SK-N-SH (cell line): ENCODE results near the gene PXMP2. TPM values are rescaled to one million over a fixed set of nuclear protein-coding genes. Genes with fewer than 3 reads are reported as not detected.

Source experiments
- CTCF ChIA-PET: fragments of 300-600, 350-600 bp; formaldehyde crosslinking; extraction: SDS; loops from one replicate; lab custom pipeline; 2021; lab: Yijun Ruan, JAX
- POLR2A ChIA-PET: fragments of 350-600 bp; sonication (Branson Sonifier 250); formaldehyde crosslinking; extraction: SDS; loops from one replicate; lab custom pipeline; 2020; ENCODE audit warnings: antibody characterized with exemption, inconsistent platforms; lab: Yijun Ruan, JAX
- DNase-seq: peaks from one replicate; pipeline ENCODE4 v3.0.0; 2012
- H2AFZ ChIP-seq: fragments of 200-600 bp; sonication (generic); 2 replicates; pipeline ENCODE4 v1.8.1; 2016; ENCODE audit warnings: antibody characterized with exemption, mild to moderate bottlenecking, low read depth
- H3F3A ChIP-seq: fragments of 200-600 bp; sonication (generic); replicated peaks from 2 replicates; pipeline ENCODE3; 2016; ENCODE audit warnings: antibody characterized with exemption, mild to moderate bottlenecking; ENCODE audit not compliant: insufficient read depth
- H3K27ac ChIP-seq, 2 experiments: fragments of 200-500 bp in 1 of 2; fragments of 200-600 bp in 1 of 2; sonication (Bioruptor generic) in 1 of 2; sonication (generic), shearing (Covaris generic) in 1 of 2; 2 replicates each; pipeline versions ENCODE4 v1.5.1 to v1.6.1; 2014 to 2016; ENCODE audit warnings: low read depth in 2 of 2, inconsistent platforms in 1 of 2, low read length in 1 of 2, mild to moderate bottlenecking in 1 of 2, mixed read lengths in 1 of 2
- H3K27me3 ChIP-seq: fragments of 200-600 bp; sonication (generic), shearing (Covaris generic); 2 replicates; pipeline ENCODE4 v1.6.1; 2016; ENCODE audit warnings: mixed run types; ENCODE audit not compliant: insufficient read depth
- H3K36me3 ChIP-seq, 2 experiments: fragments of 200-500 bp in 1 of 2; fragments of 200-600 bp in 1 of 2; sonication (Bioruptor generic) in 1 of 2; sonication (generic) in 1 of 2; replicated peaks in 1 of 2; 2 replicates each; pipeline versions ENCODE3 to v1.5.1; 2014 to 2016; ENCODE audit warnings: low read length in 1 of 2, mild to moderate bottlenecking in 1 of 2; ENCODE audit not compliant: insufficient read depth in 2 of 2, control insufficient read depth in 1 of 2
- H3K4me1 ChIP-seq, 2 experiments: fragments of 200-500 bp in 1 of 2; fragments of 200-600 bp in 1 of 2; sonication (Bioruptor generic) in 1 of 2; sonication (generic), shearing (Covaris generic) in 1 of 2; 2 replicates each; pipeline versions ENCODE4 v1.5.1 to v1.6.1; 2014 to 2016; ENCODE audit warnings: low read depth in 1 of 2, low read length in 1 of 2, mixed run types in 1 of 2; ENCODE audit not compliant: insufficient read depth in 2 of 2, control insufficient read depth in 1 of 2
- H3K4me2 ChIP-seq: fragments of 200-600 bp; sonication (generic), shearing (Covaris generic); 2 replicates; pipeline ENCODE4 v1.6.1; 2017; ENCODE audit warnings: mixed run types
- H3K4me3 ChIP-seq, 2 experiments: fragments of 200-500 bp in 1 of 2; fragments of 200-600 bp in 1 of 2; sonication (Bioruptor generic) in 1 of 2; sonication (generic), shearing (Covaris generic) in 1 of 2; 2 replicates each; pipeline versions ENCODE4 v1.5.1 to v1.8.1; 2014 to 2016; ENCODE audit warnings: low read depth in 2 of 2, inconsistent platforms in 1 of 2, low read length in 1 of 2, mild to moderate bottlenecking in 1 of 2, mixed read lengths in 1 of 2, moderate library complexity in 1 of 2
- H3K79me2 ChIP-seq: fragments of 200-600 bp; sonication (generic); 2 replicates; pipeline ENCODE4 v1.8.1; 2017; ENCODE audit warnings: mild to moderate bottlenecking; ENCODE audit not compliant: insufficient read depth
- H3K9ac ChIP-seq: fragments of 200-600 bp; sonication (generic); 2 replicates; pipeline ENCODE4 v1.6.1; 2017; ENCODE audit warnings: mixed run types
- H3K9me2 ChIP-seq: fragments of 200-600 bp; sonication (generic); 2 replicates; pipeline ENCODE4 v1.6.1; 2017; ENCODE audit warnings: mixed run types
- H3K9me3 ChIP-seq: fragments of 200-600 bp; sonication (generic); 2 replicates; pipeline ENCODE4 v1.6.1; 2017; ENCODE audit warnings: mixed run types, mild to moderate bottlenecking, moderate library complexity
- H4K20me1 ChIP-seq: fragments of 200-600 bp; sonication (generic); 2 replicates; pipeline ENCODE4 v1.6.1; 2017; ENCODE audit warnings: mild to moderate bottlenecking, mixed run types; ENCODE audit not compliant: insufficient read depth
- CHD2 ChIP-seq: fragments of 150-350 bp; IDR thresholded peaks from 2 replicates; pipeline ENCODE4 v1.6.1; 2018; ENCODE audit warnings: low read length; ENCODE audit not compliant: partially characterized antibody
- ELF1 ChIP-seq: IDR thresholded peaks from 2 replicates; pipeline ENCODE4 v1.4.0; 2012
- EP300 ChIP-seq, 2 experiments: IDR thresholded peaks; 2 replicates each; pipeline versions ENCODE4 v1.4.0 to v1.6.1; 2012; ENCODE audit warnings: borderline replicate concordance in 1 of 2, low read depth in 1 of 2, low read length in 1 of 2
- FOSL2 ChIP-seq: IDR thresholded peaks from 2 replicates; pipeline ENCODE4 v1.4.0; 2012; ENCODE audit warnings: low read depth, mild to moderate bottlenecking, moderate library complexity, borderline replicate concordance
- GABPA ChIP-seq: IDR thresholded peaks from 2 replicates; pipeline ENCODE4 v1.4.0; 2012; ENCODE audit warnings: low read depth, mild to moderate bottlenecking
- GATA2 ChIP-seq: sonication (generic); formaldehyde crosslinking; IDR thresholded peaks from 2 replicates; pipeline ENCODE4 v1.5.0; 2020; ENCODE audit warnings: mild to moderate bottlenecking, missing genetic modification reagents
- JUND ChIP-seq: IDR thresholded peaks from 2 replicates; pipeline ENCODE4 v1.4.0; 2012
- MEF2A ChIP-seq: IDR thresholded peaks from 2 replicates; pipeline ENCODE4 v1.4.0; 2012; ENCODE audit warnings: low read depth, borderline replicate concordance
- MXI1 ChIP-seq: IDR thresholded peaks from 2 replicates; pipeline ENCODE4 v1.6.1; 2012; ENCODE audit warnings: mild to moderate bottlenecking, low read depth, low read length, improper control_type of control experiment
- NRF1 ChIP-seq: IDR thresholded peaks from 2 replicates; pipeline ENCODE4 v1.6.1; 2012; ENCODE audit warnings: low read depth, mild to moderate bottlenecking, low read length
- RCOR1 ChIP-seq: fragments of 150-350 bp; IDR thresholded peaks from 2 replicates; pipeline ENCODE4 v1.6.1; 2017; ENCODE audit warnings: antibody characterized with exemption, low read length
- RFX5 ChIP-seq: IDR thresholded peaks from 2 replicates; pipeline ENCODE4 v1.6.1; 2012; ENCODE audit warnings: mild to moderate bottlenecking, improper control_type of control experiment, low read length
- SMC3 ChIP-seq: IDR thresholded peaks from 2 replicates; pipeline ENCODE4 v1.6.1; 2012; ENCODE audit warnings: low read depth, low read length, improper control_type of control experiment
- TEAD4 ChIP-seq: IDR thresholded peaks from 2 replicates; pipeline ENCODE4 v1.4.0; 2012; ENCODE audit warnings: mild to moderate bottlenecking, borderline replicate concordance; ENCODE audit not compliant: insufficient read depth
- YY1 ChIP-seq: IDR thresholded peaks from 2 replicates; pipeline ENCODE4 v1.4.0; 2012; ENCODE audit warnings: low read depth, mild to moderate bottlenecking
- WGBS: methylation state at CpG from one replicate; pipeline ENCODE4 v1.1.6; 2017; ENCODE audit warnings: low lambda C conversion rate; 5-methylcytosine and 5-hydroxymethylcytosine counted together
- polyA plus RNA-seq, 3 experiments: library from polyadenylated mRNA; depleted of rRNA; stranded (reverse); fragments of >200 nt; gene quantifications; 2 replicates each; pipeline ENCODE4 v1.2.3, GENCODE V29; 2012
- TF ChIP-seq, protein P1 (sequence below): fragments of 200-600 bp; sonication (generic); IDR thresholded peaks from 2 replicates; pipeline ENCODE4 v1.6.1; 2017; ENCODE audit warnings: antibody characterized with exemption, mild to moderate bottlenecking, moderate library complexity
- TF ChIP-seq, protein P2 (sequence below): IDR thresholded peaks from 2 replicates; pipeline ENCODE4 v1.4.0; 2012; ENCODE audit warnings: low read depth, borderline replicate concordance
- TF ChIP-seq, protein P3 (sequence below): IDR thresholded peaks from 2 replicates; pipeline ENCODE4 v1.4.0; 2012; ENCODE audit warnings: low read depth
- TF ChIP-seq, protein P4 (sequence below): IDR thresholded peaks from 2 replicates; pipeline ENCODE4 v1.6.1; 2012; ENCODE audit warnings: mild to moderate bottlenecking, low read depth, low read length, moderate library complexity
- TF ChIP-seq, protein P5 (sequence below): fragments of 150-350 bp; IDR thresholded peaks from 2 replicates; pipeline ENCODE4 v1.6.1; 2017; ENCODE audit warnings: antibody characterized with exemption, low read length, low read depth, borderline replicate concordance

The PXMP2 gene
- polyA plus RNA-seq, 1 of the 3 experiments (the other 2 are of a cell fraction), result 35.8 TPM

DNA sequence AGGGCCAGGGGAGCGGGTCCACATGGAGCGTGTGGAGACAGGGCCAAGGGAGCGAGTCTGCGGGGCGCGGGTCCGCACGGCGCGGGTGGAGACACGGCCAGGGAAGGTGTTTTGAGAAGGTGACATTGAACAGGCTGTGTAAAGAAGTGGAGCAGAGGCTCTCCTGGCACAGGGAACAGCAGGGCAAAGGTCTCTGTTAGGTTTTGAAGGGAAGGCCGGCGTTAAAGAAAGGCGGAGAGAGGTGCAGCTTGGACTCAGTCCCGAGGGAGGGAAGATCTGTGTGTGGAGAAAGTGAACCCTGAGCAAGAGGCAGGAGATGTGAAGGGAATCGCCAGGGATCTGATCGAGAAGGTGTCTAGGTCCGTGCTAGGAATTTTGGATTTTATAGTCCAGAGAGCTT lies 1.8 kb downstream of the PXMP2 start:
- H3K4me2 ChIP-seq, result peak overlapping the region; percentile 19; the same call in 1 of the 2 replicates
- no peaks in the 10 kb centered on the region for H3K9me2 ChIP-seq
- POLR2A ChIA-PET, result no interaction called here
- no peak for DNase-seq
- peaks cover 6% of the 10 kb centered on the region for H3F3A ChIP-seq
- WGBS, result 95% methylated on average over 18 of the region's 18 CpGs
- H3K27me3 ChIP-seq, result no peaks in the 10 kb centered on the region
- TF ChIP-seq, protein P1, sequence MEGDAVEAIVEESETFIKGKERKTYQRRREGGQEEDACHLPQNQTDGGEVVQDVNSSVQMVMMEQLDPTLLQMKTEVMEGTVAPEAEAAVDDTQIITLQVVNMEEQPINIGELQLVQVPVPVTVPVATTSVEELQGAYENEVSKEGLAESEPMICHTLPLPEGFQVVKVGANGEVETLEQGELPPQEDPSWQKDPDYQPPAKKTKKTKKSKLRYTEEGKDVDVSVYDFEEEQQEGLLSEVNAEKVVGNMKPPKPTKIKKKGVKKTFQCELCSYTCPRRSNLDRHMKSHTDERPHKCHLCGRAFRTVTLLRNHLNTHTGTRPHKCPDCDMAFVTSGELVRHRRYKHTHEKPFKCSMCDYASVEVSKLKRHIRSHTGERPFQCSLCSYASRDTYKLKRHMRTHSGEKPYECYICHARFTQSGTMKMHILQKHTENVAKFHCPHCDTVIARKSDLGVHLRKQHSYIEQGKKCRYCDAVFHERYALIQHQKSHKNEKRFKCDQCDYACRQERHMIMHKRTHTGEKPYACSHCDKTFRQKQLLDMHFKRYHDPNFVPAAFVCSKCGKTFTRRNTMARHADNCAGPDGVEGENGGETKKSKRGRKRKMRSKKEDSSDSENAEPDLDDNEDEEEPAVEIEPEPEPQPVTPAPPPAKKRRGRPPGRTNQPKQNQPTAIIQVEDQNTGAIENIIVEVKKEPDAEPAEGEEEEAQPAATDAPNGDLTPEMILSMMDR, result no peak
- TF ChIP-seq EP300 (IDR thresholded peaks at IDR 0.05; ENCODE audit: borderline replicate concordance in 1 of 2, low read depth in 1 of 2, low read length in 1 of 2) (no peak), GABPA (no peak), TEAD4 (no peak), FOSL2 (no peak), YY1 (no peak), RCOR1 (no peak), NRF1 (no peak), ELF1 (no peak), RFX5 (no peak), MXI1 (no peak), JUND (no peak), CHD2 (no peak), MEF2A (no peak), SMC3 (no peak), GATA2 (CRISPR knock-in tag) (no peak)
- TF ChIP-seq, protein P2, sequence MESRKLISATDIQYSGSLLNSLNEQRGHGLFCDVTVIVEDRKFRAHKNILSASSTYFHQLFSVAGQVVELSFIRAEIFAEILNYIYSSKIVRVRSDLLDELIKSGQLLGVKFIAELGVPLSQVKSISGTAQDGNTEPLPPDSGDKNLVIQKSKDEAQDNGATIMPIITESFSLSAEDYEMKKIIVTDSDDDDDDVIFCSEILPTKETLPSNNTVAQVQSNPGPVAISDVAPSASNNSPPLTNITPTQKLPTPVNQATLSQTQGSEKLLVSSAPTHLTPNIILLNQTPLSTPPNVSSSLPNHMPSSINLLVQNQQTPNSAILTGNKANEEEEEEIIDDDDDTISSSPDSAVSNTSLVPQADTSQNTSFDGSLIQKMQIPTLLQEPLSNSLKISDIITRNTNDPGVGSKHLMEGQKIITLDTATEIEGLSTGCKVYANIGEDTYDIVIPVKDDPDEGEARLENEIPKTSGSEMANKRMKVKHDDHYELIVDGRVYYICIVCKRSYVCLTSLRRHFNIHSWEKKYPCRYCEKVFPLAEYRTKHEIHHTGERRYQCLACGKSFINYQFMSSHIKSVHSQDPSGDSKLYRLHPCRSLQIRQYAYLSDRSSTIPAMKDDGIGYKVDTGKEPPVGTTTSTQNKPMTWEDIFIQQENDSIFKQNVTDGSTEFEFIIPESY, result no peak
- TF ChIP-seq, protein P3, sequence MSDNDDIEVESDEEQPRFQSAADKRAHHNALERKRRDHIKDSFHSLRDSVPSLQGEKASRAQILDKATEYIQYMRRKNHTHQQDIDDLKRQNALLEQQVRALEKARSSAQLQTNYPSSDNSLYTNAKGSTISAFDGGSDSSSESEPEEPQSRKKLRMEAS, result no peak
- TF ChIP-seq, protein P4, sequence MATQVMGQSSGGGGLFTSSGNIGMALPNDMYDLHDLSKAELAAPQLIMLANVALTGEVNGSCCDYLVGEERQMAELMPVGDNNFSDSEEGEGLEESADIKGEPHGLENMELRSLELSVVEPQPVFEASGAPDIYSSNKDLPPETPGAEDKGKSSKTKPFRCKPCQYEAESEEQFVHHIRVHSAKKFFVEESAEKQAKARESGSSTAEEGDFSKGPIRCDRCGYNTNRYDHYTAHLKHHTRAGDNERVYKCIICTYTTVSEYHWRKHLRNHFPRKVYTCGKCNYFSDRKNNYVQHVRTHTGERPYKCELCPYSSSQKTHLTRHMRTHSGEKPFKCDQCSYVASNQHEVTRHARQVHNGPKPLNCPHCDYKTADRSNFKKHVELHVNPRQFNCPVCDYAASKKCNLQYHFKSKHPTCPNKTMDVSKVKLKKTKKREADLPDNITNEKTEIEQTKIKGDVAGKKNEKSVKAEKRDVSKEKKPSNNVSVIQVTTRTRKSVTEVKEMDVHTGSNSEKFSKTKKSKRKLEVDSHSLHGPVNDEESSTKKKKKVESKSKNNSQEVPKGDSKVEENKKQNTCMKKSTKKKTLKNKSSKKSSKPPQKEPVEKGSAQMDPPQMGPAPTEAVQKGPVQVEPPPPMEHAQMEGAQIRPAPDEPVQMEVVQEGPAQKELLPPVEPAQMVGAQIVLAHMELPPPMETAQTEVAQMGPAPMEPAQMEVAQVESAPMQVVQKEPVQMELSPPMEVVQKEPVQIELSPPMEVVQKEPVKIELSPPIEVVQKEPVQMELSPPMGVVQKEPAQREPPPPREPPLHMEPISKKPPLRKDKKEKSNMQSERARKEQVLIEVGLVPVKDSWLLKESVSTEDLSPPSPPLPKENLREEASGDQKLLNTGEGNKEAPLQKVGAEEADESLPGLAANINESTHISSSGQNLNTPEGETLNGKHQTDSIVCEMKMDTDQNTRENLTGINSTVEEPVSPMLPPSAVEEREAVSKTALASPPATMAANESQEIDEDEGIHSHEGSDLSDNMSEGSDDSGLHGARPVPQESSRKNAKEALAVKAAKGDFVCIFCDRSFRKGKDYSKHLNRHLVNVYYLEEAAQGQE, result no peak
- TF ChIP-seq, protein P5, sequence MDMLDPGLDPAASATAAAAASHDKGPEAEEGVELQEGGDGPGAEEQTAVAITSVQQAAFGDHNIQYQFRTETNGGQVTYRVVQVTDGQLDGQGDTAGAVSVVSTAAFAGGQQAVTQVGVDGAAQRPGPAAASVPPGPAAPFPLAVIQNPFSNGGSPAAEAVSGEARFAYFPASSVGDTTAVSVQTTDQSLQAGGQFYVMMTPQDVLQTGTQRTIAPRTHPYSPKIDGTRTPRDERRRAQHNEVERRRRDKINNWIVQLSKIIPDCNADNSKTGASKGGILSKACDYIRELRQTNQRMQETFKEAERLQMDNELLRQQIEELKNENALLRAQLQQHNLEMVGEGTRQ, result no peak
- H3K9me3 ChIP-seq, result no peaks in the 10 kb centered on the region
- H3K4me1 ChIP-seq, result peaks cover 0 to 3% of the 10 kb centered on the region in 2 experiments; a peak in 1 of 4 replicates
- no peak overlapping the region for H3K27ac ChIP-seq
- no peak overlapping the region for H3K4me3 ChIP-seq
- no peak overlapping the region for H3K9ac ChIP-seq
- H4K20me1 ChIP-seq, result peaks cover 12% of the 10 kb centered on the region; the same call in 1 of the 2 replicates
- peaks cover 16% of the 10 kb centered on the region for H3K79me2 ChIP-seq
- CTCF ChIA-PET, result interaction anchor here (1.3 kb wide), 1 partner anchor 21 kb away, joined by 4 read pairs; the partner anchor contains the start of gene PGAM5
- H2AFZ ChIP-seq, result no peak overlapping the region
- no peaks in the 10 kb centered on the region for H3K36me3 ChIP-seq
